GM12875 (cell line): Measurements from ENCODE around the gene EPHA1.

Source experiments
- H3K4me3 ChIP-seq: one replicate; pipeline ENCODE4 v1.5.1; 2011; ENCODE audit warnings: low read depth, low read length, control low read depth
- TF ChIP-seq, protein P1 (sequence below): IDR thresholded peaks from 2 replicates; pipeline ENCODE4 v1.5.1; 2011; ENCODE audit warnings: low read depth, mild to moderate bottlenecking, control low read depth, inconsistent platforms, low read length, moderate library complexity, borderline replicate concordance; ENCODE audit not compliant: insufficient read depth

Gene EPHA1

DNA sequence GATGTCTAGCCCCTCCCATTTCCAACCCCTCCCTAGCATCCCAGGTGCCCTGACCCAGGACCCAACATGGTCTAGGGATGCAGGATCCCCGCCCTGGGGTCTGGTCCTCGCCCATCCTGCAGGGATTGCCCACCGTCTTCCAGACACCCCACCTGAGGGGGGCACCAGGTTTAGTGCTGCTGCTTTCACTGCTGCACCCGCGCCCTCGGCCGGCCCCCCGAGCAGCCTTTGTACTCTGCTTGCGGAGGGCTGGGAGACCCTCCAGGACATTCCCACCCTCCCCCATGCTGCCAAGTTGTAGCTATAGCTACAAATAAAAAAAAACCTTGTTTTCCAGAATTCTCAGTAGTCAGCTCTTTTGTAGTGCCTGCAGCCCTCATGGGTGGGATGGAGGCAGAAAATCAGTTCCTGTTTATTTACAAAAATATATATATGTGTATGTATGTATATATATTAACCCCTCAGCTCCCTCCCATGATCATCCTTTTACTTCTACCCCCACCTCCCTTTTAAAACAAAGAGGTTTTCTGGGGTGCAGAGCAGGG, 17.8 kb downstream of the EPHA1 start:
- TF ChIP-seq, protein P1, sequence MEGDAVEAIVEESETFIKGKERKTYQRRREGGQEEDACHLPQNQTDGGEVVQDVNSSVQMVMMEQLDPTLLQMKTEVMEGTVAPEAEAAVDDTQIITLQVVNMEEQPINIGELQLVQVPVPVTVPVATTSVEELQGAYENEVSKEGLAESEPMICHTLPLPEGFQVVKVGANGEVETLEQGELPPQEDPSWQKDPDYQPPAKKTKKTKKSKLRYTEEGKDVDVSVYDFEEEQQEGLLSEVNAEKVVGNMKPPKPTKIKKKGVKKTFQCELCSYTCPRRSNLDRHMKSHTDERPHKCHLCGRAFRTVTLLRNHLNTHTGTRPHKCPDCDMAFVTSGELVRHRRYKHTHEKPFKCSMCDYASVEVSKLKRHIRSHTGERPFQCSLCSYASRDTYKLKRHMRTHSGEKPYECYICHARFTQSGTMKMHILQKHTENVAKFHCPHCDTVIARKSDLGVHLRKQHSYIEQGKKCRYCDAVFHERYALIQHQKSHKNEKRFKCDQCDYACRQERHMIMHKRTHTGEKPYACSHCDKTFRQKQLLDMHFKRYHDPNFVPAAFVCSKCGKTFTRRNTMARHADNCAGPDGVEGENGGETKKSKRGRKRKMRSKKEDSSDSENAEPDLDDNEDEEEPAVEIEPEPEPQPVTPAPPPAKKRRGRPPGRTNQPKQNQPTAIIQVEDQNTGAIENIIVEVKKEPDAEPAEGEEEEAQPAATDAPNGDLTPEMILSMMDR, result no peak
- no peak overlapping the region for H3K4me3 ChIP-seq

DNA sequence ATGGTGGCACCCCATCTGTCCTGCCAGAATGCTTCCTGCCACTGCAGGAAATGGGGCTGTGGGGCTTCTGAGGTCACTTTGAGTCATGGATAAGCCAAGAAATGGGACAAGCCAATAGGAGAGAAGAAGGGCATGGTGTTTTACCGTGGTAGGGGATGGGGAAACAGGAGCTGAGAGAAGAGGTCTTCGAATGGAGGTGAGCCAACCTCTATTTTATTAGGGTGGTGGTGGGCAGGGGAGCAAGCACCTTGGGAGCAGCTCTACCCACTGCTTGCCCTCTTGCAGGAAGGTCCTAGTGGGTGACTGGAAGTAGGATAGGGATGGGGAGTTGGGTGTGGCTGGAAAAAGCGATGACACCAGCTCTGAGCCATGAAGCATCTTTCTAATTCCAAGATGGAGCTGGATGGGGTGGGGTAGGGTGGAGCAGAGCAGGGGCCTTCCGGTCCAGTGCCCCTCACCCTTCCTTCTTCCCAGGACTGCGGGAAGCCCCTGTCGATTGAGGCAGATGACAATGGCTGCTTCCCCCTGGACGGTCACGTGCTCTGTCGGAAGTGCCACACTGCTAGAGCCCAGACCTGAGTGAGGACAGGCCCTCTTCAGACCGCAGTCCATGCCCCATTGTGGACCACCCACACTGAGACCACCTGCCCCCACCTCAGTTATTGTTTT, 18.4 kb downstream of the EPHA1 start:
- no peak overlapping the region for H3K4me3 ChIP-seq

DNA sequence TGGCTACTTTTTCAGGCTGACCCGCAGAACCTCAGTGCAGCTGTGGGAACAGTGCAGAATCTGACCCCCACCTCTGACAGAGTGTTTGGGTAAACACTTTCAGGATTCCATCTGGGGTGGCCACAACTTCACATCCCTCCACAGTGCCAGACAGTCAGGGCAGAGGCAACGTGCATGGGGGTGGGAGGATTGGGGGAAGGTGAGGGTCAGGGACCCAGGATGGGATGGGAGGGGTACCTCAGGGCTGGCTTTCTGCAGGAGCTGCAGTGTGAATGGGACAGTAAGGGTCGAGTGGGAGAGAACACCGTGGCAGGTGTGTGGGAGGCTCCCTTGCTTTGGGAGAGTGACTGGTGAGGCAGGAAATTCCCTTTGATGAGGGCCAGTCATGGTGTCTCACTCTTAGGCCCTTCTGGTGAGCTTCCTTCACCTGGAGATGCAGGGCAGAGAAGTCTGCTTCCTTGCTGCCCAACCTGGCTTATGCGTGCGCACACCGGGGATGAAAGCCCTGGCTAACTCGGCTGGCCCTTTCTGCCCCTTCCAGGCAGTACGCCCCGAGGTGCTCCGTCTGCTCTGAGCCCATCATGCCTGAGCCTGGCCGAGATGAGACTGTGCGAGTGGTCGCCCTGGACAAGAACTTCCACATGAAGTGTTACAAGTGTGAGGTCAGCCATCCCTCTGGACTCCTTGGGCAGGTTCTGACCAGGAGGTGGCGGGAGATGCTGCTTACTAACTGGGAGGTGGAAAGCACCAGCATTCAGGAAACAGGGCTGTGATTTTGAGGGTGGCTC, 19.1 kb downstream of the EPHA1 start:
- H3K4me3 ChIP-seq, result no peak overlapping the region
- TF ChIP-seq, protein P1, result no peak

More for the DNA sequence above, 18.4 kb downstream of the EPHA1 start:
- TF ChIP-seq, protein P1, result no peak

DNA sequence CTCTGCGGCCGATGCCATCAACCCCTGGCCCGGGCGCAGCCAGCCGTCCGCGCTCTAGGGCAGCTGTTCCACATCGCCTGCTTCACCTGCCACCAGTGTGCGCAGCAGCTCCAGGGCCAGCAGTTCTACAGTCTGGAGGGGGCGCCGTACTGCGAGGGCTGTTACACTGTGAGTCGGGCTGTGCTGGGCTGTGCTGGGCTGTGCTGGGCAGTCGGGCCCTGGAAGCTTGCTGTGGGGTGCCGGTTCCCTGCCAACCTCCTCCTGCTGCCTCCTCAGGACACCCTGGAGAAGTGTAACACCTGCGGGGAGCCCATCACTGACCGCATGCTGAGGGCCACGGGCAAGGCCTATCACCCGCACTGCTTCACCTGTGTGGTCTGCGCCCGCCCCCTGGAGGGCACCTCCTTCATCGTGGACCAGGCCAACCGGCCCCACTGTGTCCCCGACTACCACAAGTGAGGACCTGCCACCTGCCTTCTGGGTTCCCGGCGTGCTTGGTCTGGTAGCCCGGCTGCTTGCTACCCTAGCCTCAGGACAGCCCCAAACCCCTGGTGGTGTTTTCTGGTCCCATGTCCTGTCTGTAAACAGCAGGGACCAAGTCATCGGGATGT, 20.1 kb downstream of the EPHA1 start:
- TF ChIP-seq, protein P1, result no peak

DNA sequence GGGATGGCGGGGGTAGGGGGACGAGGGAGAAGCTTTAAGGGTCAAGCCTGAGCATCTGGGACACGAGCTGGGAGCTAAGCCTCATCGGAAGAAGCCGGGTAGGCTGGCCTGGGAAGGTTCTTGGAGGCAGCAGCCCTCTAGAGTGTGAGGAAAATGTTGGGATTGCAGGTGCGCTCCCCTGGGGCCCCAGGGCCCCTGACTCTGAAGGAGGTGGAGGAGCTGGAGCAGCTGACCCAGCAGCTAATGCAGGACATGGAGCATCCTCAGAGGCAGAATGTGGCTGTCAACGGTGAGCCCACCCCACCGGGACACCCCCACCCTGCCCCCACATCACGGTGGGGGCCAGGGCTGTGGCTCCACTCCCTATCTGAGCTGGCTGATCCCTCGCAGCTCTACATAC, 20.6 kb downstream of the EPHA1 start:
- TF ChIP-seq, protein P1, result no peak
- no peak overlapping the region for H3K4me3 ChIP-seq

More for the DNA sequence above, 20.1 kb downstream of the EPHA1 start:
- no peak overlapping the region for H3K4me3 ChIP-seq

DNA sequence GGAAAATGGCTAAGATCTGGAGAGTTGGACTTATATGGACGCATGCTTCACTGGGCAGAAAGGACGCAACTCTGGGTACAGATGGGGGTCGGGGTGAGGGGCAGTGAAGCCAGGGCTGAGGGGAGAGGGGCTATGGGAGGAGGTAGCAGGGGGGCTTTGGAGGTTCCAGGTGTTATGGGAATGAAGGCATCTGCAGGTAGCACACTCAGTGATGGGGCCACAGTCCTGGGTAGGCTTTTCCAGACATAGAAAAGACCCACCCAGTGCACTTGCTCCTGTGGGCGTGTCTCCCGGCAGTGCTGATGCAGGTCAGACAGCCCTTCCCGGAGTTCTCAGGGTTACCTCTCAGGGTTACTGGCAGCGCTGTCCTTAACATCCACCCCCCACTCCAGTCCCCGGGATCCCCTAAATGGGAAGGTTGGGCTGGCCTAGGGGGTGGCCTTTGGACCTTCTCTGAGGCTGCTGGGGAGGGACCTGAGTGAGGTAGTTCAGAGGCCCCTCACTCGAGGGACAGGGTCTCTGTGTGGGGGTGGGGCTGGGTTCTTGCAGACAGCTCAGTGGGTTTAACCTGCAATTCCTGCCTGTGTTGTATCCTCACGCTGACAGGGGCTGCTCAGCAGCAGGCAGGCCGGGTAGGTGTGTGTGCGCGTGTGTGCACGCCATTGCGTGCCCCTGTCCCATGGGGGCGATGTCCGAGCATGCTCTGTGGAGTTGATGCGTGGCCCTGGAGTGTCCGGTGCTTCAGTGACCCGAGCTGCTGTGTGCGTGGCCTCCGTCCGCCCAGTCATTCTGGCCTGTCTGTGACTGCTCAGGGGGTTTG, 21.3 kb downstream of the EPHA1 start:
- H3K4me3 ChIP-seq, result no peak overlapping the region
- TF ChIP-seq, protein P1, result no peak
